ENCODE measurements around the gene PSME1. TPM values are rescaled to one million over a fixed set of nuclear protein-coding genes. Genes with fewer than 3 reads are reported as not detected.
A peak's percentile ranks its signal among the peaks of the same experiment; 100 is the strongest.

Gene PSME1
- 100 to 1,000 TPM; 403 to 427 TPM for total RNA-seq

DNA sequence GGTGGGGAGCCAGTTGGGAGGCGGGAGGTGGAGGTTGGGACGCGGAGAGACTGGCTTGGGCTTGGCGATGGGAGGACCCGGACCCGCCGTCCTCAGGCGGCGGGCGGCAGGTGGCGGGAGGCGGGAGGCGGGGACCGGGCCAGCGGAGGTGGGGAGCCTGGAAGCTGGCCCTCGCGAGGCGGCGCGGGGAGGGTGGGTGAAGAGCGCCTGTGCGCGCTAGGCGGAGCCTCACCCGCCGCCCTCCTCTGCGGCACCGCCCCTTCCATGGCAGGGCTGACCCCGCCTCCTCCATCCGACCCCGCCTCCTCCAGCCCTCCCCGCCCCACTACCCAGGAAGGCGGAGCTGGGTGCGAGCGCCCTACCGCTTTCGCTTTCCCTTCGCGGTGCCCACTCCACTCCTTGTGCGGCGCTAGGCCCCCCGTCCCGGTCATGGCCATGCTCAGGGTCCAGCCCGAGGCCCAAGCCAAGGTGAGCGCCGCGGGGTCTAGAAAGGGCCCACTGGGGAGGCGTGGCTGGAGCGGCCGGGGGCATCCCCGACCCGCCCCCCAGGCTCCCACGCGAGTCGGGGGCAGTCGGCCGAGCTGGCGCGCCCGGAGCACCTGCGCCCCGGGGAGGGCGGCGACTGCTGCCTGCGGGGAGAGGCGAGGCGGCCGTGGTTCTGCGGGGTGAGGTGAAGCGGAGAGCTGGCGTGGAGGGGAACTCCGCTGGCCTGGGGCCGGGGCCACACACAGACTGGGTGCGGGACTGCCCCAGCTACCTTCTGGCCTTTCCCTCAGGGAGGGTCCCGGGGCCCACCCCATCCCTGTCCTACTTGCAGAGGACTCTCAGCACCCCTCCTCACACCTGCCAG lies at the start of gene PSME1:
Gene PSME1, plus strand, starts transcription at position 361 of the 850 bp plus-strand sequence. Its CDS starts 69 bp downstream, at position 430.
- peak within 1 kb of the TSS; percentile 96 for H3K27ac Mint-ChIP-seq
- H3K9me3 Mint-ChIP-seq: no peaks in the 10 kb centered on the region
- intact Hi-C loops (cut with micrococcal nuclease): loop anchor here (1.0 to 2.0 kb wide), 5 partner anchors 11 to 77 kb away; partner anchors contain the start of genes CHMP4A, IPO4, IRF9 and RNF31
- DNase-seq: peak; percentile 97
- no peaks in the 10 kb centered on the region for H3K27me3 Mint-ChIP-seq
- peaks cover 38% of the 10 kb centered on the region for H3K36me3 Mint-ChIP-seq
- H3K4me3 Mint-ChIP-seq: peak within 1 kb of the TSS; percentile 95
- ChIA-PET POLR2A (interaction anchor here (0.6 to 4.9 kb wide), 18 partner anchors 10 to 135 kb away, joined by 3 to 73 read pairs (median 5); partner anchors contain the start of genes CHMP4A, DCAF11, IPO4 and IRF9), CTCF (interaction anchor here (0.8 to 7.1 kb wide), 9 partner anchors 11 to 173 kb away, joined by 3 to 59 read pairs (median 11); partner anchors contain the start of genes DCAF11, IPO4, IRF9 and LTB4R2)
- H3K4me1 Mint-ChIP-seq (ENCODE audit: low read depth): peaks cover 54% of the 10 kb centered on the region

DNA sequence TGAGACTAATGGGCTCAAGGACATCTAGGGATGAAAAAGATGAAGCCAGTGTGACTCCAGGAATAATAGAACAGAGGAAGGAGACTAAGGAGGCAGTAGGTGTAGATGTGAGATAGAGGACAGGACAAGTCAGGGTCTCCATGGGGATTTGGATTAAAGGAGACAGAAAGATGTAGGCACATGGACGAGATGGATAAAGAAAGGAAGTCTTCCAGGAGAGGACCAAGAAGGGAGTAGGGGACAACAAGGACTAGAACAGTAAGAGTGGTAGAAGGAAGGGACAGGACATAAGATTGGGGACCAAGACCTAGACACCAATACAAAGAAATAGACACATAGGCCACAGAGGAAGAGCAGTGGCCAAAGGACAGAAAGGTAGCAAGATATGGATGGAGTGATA lies 49.0 kb upstream of the PSME1 start:
- no peak overlapping the region for H3K27ac Mint-ChIP-seq
- DNase-seq: no peak
- ChIA-PET POLR2A (no interaction called here), CTCF (interaction anchor here (1.4 kb wide), 1 partner anchor 29 kb away, joined by 9 read pairs; no protein-coding TSS in a partner anchor)
- H3K4me1 Mint-ChIP-seq (ENCODE audit: low read depth): peaks cover 4% of the 10 kb centered on the region
- no peak overlapping the region for H3K4me3 Mint-ChIP-seq
- intact Hi-C loops (cut with micrococcal nuclease): no loop called here
- H3K9me3 Mint-ChIP-seq: no peaks in the 10 kb centered on the region
- H3K27me3 Mint-ChIP-seq: no peaks in the 10 kb centered on the region
- H3K36me3 Mint-ChIP-seq: no peaks in the 10 kb centered on the region

DNA sequence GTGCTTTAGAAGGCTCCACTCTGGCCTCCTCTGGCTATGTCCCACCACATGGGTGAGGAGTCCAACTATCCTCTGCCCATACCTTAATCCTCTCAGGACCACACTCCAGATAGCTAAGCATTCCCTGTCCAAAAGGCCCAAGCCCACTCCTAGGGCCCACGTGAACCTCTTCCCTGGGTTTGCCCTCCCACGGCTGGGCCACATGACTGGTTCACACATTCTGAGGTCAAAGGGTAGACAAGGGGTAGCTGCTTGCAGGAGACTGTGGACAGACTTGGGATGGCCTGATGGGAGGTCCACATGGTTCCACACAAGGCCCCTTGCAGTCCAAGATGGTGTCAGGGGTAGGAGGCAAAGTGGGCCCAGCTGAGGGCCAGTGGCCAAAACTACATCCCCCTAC lies 47.9 kb upstream of the PSME1 start:
- intact Hi-C loops (cut with micrococcal nuclease): no loop called here
- CTCF ChIA-PET: interaction anchor here (0.6 to 12.3 kb wide), 3 partner anchors 14 to 29 kb away, joined by 3 to 458 read pairs (median 241); no protein-coding TSS in a partner anchor
- peaks cover 7% of the 10 kb centered on the region for H3K4me1 Mint-ChIP-seq (ENCODE audit: low read depth)
- no peak overlapping the region for H3K4me3 Mint-ChIP-seq
- no peaks in the 10 kb centered on the region for H3K9me3 Mint-ChIP-seq
- no peak for DNase-seq
- POLR2A ChIA-PET: no interaction called here
- no peaks in the 10 kb centered on the region for H3K36me3 Mint-ChIP-seq
- H3K27ac Mint-ChIP-seq: no peak overlapping the region
- no peaks in the 10 kb centered on the region for H3K27me3 Mint-ChIP-seq

DNA sequence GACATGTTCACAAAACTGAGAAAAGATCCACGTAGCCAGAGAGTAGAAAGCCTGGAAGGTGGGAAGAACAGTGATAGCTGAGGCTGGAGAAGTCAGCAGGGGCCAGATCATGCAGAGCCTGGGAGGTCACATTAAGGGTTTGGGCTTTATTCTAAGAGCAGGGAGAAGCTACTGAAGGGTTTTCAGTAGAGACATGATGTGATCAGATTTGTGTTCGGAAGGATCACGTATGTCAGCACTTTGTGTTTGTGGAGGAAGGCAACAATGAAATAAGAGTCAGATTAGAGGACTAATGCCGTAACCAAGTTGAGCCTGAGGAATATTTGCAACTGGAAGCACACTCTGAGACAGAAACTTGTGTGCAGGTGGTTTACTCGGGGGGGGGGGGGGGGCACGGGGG lies 46.1 kb upstream of the PSME1 start:
- ChIA-PET CTCF (interaction anchor here (0.5 to 12.3 kb wide), 24 partner anchors 9 to 1201 kb away, joined by 3 to 458 read pairs (median 6); partner anchors contain the start of genes CARMIL3, CPNE6, DHRS4L2 and IRF9), POLR2A (interaction anchor here (1.3 to 1.5 kb wide), 2 partner anchors 8 to 32 kb away, joined by 4 to 9 read pairs; no protein-coding TSS in a partner anchor)
- H3K9me3 Mint-ChIP-seq: no peaks in the 10 kb centered on the region
- no peaks in the 10 kb centered on the region for H3K27me3 Mint-ChIP-seq
- peaks cover 15% of the 10 kb centered on the region for H3K4me1 Mint-ChIP-seq (ENCODE audit: low read depth)
- peaks cover under 1% of the 10 kb centered on the region for H3K36me3 Mint-ChIP-seq
- no peak overlapping the region for H3K4me3 Mint-ChIP-seq
- DNase-seq: no peak
- intact Hi-C loops (cut with micrococcal nuclease): loop anchor here (1.0 to 10.0 kb wide), 4 partner anchors 32 to 207 kb away; partner anchors contain the start of genes DHRS1, DHRS4L2 and NOP9
- H3K27ac Mint-ChIP-seq: no peak overlapping the region

DNA sequence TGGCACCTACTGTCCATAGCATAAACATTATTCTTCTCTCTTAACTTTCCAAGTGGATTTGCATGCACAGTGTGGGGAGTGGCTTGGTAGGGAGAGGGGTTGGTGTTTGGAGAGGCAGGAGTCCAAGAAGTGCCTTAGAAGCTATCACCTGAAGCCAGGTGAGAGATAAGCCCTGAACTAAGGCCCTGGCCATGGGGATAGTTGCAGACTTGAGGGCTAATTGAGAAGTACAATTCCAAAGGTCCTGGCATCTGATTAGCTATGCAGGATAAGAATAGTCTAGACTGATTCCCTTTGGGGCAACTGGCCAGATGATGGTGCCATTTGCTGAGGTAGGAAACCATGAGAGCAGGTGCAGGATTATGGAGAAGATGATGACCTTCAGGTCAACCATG lies 43.9 kb upstream of the PSME1 start:
- H3K4me1 Mint-ChIP-seq (ENCODE audit: low read depth): peaks cover 28% of the 10 kb centered on the region
- CTCF ChIA-PET: interaction anchor here (0.9 to 12.3 kb wide), 7 partner anchors 12 to 503 kb away, joined by 3 to 458 read pairs (median 5); partner anchors contain the start of genes DCAF11, NRL and PSME1
- H3K27me3 Mint-ChIP-seq: no peaks in the 10 kb centered on the region
- no peak overlapping the region for H3K27ac Mint-ChIP-seq
- no peak overlapping the region for H3K4me3 Mint-ChIP-seq
- DNase-seq: no peak
- H3K9me3 Mint-ChIP-seq: no peaks in the 10 kb centered on the region
- H3K36me3 Mint-ChIP-seq: peaks cover 19% of the 10 kb centered on the region
- intact Hi-C loops (cut with micrococcal nuclease): loop anchor here (5.0 to 10.0 kb wide), 2 partner anchors 107 to 205 kb away; partner anchors contain the start of genes DHRS1, DHRS4L2 and NOP9
- POLR2A ChIA-PET: interaction anchor here (0.9 to 4.0 kb wide), 5 partner anchors 11 to 121 kb away, joined by 3 to 46 read pairs (median 7); partner anchors contain the start of genes CHMP4A, DCAF11 and NRL

DNA sequence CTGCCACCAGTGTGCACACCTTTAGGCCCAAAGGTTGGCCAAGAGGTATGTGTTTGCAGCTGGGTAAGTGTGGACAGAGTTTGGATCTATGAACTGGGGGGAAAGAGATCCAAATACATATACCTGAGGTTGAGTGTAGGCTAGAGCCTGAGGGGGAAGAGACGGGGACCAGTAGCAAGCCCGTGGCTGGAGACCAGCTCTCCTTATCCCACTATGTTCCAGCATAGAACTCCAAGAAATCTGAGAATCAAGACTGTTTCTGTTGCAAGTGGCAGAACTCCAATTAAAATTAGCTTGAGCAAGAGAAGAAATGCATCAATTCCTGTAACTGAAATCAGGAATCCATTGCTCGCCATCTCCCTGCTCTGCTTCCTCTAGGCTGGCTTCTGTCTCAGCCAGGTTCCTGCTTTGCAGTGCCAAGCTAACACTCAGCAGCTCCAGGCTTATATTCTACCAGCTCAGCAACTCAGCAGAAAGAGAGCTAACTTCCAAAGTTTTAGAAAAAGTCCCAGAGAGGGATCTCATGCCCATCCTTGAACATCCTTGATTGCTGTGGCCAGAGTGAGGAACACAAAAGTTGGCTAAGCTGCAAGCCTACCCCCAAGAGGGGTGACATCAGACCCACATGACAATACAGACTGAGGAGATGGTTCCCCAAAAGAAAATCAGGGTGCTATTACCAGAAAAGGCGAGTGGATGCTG lies 43.3 kb upstream of the PSME1 start:
- intact Hi-C loops (cut with micrococcal nuclease): loop anchor here (5.0 to 10.0 kb wide), 2 partner anchors 108 to 205 kb away; partner anchors contain the start of genes DHRS1, DHRS4L2 and NOP9
- Mint-ChIP-seq H3K27me3 (no peaks in the 10 kb centered on the region), H3K36me3 (peaks cover 19% of the 10 kb centered on the region), H3K4me1 (ENCODE audit: low read depth) (peaks cover 28% of the 10 kb centered on the region), H3K27ac (peak overlapping the region; percentile 97), H3K9me3 (no peaks in the 10 kb centered on the region), H3K4me3 (peak overlapping the region; percentile 94)
- ChIA-PET POLR2A (interaction anchor here (0.9 to 4.0 kb wide), 9 partner anchors 10 to 121 kb away, joined by 3 to 46 read pairs (median 4); partner anchors contain the start of genes CARMIL3, CHMP4A, DCAF11 and EMC9), CTCF (interaction anchor here (0.8 to 12.3 kb wide), 8 partner anchors 12 to 504 kb away, joined by 3 to 458 read pairs (median 14); partner anchors contain the start of genes DCAF11, IRF9, MDP1 and NRL)
- no peak for DNase-seq

DNA sequence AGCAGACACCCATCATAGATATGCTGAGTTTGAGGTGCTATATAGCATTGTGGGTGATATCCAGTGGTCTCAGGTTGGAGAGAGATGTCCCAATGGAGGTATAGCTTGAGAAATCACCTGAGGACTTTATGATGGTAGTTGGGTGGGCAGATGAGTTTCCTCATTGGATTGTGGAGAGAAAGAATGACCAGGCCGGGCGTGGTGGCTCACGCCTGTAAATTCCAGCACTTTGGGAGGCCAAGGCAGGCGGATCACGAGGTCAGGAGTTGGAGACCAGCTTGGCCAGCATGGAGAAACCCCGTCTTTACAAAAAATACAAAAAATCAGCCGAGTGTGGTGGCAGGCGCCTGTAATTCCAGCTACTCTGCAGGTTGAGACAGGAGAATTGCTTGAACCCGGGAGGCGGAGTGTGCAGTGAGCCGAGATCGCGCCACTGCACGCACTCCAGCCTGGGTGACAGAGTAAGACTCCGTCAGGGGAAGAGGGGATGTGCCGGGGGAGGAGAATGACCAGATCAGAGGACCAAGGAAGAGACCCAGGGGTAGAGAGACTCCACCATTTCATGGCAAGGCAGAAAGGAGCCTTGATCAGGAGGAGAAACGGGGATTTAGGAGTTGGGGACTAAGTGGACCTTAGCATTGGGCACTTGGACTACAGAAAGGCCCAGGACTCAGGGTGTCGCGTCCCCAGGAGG lies 42.6 kb upstream of the PSME1 start:
- Mint-ChIP-seq H3K27me3 (no peaks in the 10 kb centered on the region), H3K9me3 (no peaks in the 10 kb centered on the region), H3K27ac (peak overlapping the region; percentile 97), H3K4me3 (peak overlapping the region; percentile 94), H3K36me3 (peaks cover 23% of the 10 kb centered on the region), H3K4me1 (ENCODE audit: low read depth) (peaks cover 28% of the 10 kb centered on the region)
- POLR2A ChIA-PET: interaction anchor here (0.8 to 4.0 kb wide), 15 partner anchors 9 to 149 kb away, joined by 3 to 46 read pairs (median 5); partner anchors contain the start of genes CARMIL3, CHMP4A, DCAF11 and EMC9
- intact Hi-C loops (cut with micrococcal nuclease): loop anchor here (5.0 to 10.0 kb wide), 2 partner anchors 109 to 204 kb away; partner anchors contain the start of genes DHRS1, DHRS4L2 and NOP9
- CTCF ChIA-PET: interaction anchor here (0.6 to 12.3 kb wide), 10 partner anchors 13 to 505 kb away, joined by 3 to 458 read pairs (median 4); partner anchors contain the start of genes DCAF11, EMC9, IRF9 and MDP1
- DNase-seq: no peak

DNA sequence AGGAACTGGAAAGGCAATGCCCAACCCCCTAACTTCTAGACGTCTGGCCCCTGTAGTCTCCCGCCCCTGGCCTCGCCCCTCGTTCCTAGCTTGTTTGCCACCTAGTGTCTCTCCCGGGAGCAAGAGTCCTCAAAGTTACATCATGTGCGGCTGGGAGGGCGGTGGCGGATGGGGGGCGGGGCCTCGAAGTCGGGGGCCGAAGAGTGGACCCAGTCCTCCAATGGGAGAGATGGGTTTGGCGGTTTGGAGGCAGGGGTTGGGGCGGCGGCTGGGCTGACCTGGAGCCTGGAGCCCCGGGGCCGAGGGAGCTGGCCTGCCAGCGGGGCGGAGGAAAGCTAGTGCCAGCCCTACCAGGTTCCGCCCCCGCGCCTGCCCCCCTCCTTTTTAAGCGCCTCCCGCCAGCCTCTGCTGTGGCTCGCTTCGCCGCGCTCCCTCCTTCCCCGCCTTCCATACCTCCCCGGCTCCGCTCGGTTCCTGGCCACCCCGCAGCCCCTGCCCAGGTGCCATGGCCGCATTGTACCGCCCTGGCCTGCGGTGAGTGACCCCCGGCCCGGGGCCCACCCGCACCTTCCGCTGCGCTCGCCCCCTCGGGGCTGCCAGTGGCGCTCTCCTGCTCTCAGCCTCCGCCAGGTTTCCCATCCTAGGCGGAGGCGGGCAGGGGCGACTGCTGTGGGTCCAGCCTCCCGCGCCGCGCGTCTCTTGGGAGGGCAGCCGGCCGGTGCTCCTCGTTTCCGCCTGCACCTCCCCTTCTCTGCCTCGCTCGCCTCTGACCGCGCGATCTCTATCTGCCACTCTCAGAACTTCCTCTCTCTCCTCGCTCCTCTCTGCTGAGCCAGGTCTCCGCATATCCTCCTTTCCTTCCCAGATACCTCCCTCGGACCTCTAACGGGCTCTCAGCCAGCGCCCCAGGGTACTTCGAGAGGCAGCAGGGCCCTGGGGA lies 41.8 kb upstream of the PSME1 start, which contains the start of gene PCK2:
Gene PCK2, plus strand, starts transcription at position 411 of the 940 bp plus-strand sequence. Its CDS starts 95 bp downstream, at position 506.
- no peaks in the 10 kb centered on the region for H3K27me3 Mint-ChIP-seq
- intact Hi-C loops (cut with micrococcal nuclease): loop anchor here (1.0 to 10.0 kb wide), 6 partner anchors 13 to 203 kb away; partner anchors contain the start of genes DCAF11, DHRS1, DHRS4L2 and NOP9
- CTCF ChIA-PET: interaction anchor here (0.6 to 12.3 kb wide), 8 partner anchors 12 to 108 kb away, joined by 3 to 458 read pairs (median 18); partner anchors contain the start of genes DCAF11, EMC9, IRF9 and NRL
- POLR2A ChIA-PET: interaction anchor here (0.8 to 4.0 kb wide), 14 partner anchors 9 to 149 kb away, joined by 3 to 46 read pairs (median 6); partner anchors contain the start of genes CHMP4A, DCAF11, EMC9 and NRL
- H3K9me3 Mint-ChIP-seq: no peaks in the 10 kb centered on the region
- H3K4me3 Mint-ChIP-seq: peak within 1 kb of the TSS; percentile 94
- DNase-seq: peak; percentile 94
- H3K36me3 Mint-ChIP-seq: peaks cover 29% of the 10 kb centered on the region
- peaks cover 28% of the 10 kb centered on the region for H3K4me1 Mint-ChIP-seq (ENCODE audit: low read depth)
- H3K27ac Mint-ChIP-seq: peak within 1 kb of the TSS; percentile 97

DNA sequence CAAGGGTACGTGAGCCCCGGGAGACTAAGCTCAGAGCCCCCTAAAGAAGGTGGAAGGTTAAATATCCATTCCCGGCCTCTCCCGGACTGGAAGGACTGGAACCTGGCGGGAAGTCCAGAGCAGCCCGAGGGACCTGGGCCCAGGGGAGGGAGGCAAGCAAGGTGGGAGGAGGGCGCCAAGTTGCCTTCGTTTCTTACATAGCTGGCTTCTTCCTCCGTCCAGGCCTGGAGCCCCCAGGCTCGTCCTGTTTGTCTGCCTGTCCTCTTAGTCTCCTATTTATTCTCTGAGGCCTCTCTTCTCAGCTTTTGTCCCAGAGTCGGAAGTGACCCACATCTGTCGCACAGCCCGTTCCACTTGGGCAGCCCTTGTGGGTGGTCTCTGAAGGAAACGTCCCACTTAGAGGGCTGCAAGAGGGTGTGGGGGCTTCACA lies 41.1 kb upstream of the PSME1 start:
- Mint-ChIP-seq H3K27me3 (no peaks in the 10 kb centered on the region), H3K27ac (peak overlapping the region; percentile 97), H3K4me1 (ENCODE audit: low read depth) (peaks cover 28% of the 10 kb centered on the region), H3K9me3 (no peaks in the 10 kb centered on the region), H3K4me3 (peak overlapping the region; percentile 94), H3K36me3 (peaks cover 35% of the 10 kb centered on the region)
- ChIA-PET POLR2A (interaction anchor here (0.6 to 4.0 kb wide), 12 partner anchors 10 to 119 kb away, joined by 3 to 46 read pairs (median 8); partner anchors contain the start of genes DCAF11, IRF9, NRL and PSME2), CTCF (interaction anchor here (0.6 to 12.3 kb wide), 11 partner anchors 11 to 552 kb away, joined by 3 to 458 read pairs (median 3); partner anchors contain the start of genes DCAF11, DHRS1, IRF9 and NOP9)
- intact Hi-C loops (cut with micrococcal nuclease): loop anchor here (1.0 to 10.0 kb wide), 8 partner anchors 13 to 202 kb away; partner anchors contain the start of genes DCAF11, DHRS1, DHRS4L2 and NOP9
- no peak for DNase-seq

All from activated CD4-positive, alpha-beta memory T cell treated with anti-CD3 and anti-CD28 coated beads for 36 hours (primary cell).